OCI-LY1 (cell line): Measurements from ENCODE around the gene SLC16A2.

Source experiments
- H2AFZ ChIP-seq: fragments of 200-600 bp; sonication (generic), shearing (Covaris generic); 2 replicates; pipeline ENCODE4 v1.6.0; 2014; ENCODE audit warnings: antibody characterized with exemption, mild to moderate bottlenecking, low read length
- H3F3A ChIP-seq: fragments of 200-600 bp; sonication (generic), shearing (Covaris generic); 2 replicates; pipeline ENCODE4 v1.6.0; 2014; ENCODE audit warnings: mild to moderate bottlenecking, antibody characterized with exemption, low read length, moderate library complexity; ENCODE audit not compliant: insufficient read depth
- H3K27ac ChIP-seq: fragments of 200-600 bp; sonication (generic); 2 replicates; pipeline ENCODE4 v1.5.1; 2014; ENCODE audit warnings: low read length, mixed run types, mild to moderate bottlenecking, low read depth; ENCODE audit not compliant: poor library complexity, severe bottlenecking
- H3K27me3 ChIP-seq: fragments of 200-600 bp; sonication (generic); 2 replicates; pipeline ENCODE4 v1.6.0; 2014; ENCODE audit warnings: antibody characterized with exemption, mild to moderate bottlenecking, low read length, moderate library complexity; ENCODE audit not compliant: insufficient read depth
- H3K36me3 ChIP-seq: fragments of 200-600 bp; sonication (generic); 2 replicates; pipeline ENCODE4 v1.6.1; 2014; ENCODE audit warnings: mild to moderate bottlenecking, antibody characterized with exemption, low read length, moderate library complexity, mixed read lengths; ENCODE audit not compliant: insufficient read depth
- H3K4me1 ChIP-seq: fragments of 200-600 bp; sonication (generic); 2 replicates; pipeline ENCODE4 v1.5.1; 2014; ENCODE audit warnings: mild to moderate bottlenecking, low read length, moderate library complexity; ENCODE audit not compliant: insufficient read depth, severe bottlenecking
- H3K4me2 ChIP-seq: fragments of 200-600 bp; sonication (generic), shearing (Covaris generic); 2 replicates; pipeline ENCODE4 v1.6.1; 2014; ENCODE audit warnings: low read length
- H3K4me3 ChIP-seq: fragments of 200-600 bp; sonication (generic); 2 replicates; pipeline ENCODE4 v1.5.1; 2014; ENCODE audit warnings: low read length, low read depth, mild to moderate bottlenecking, mixed read lengths; ENCODE audit not compliant: poor library complexity, severe bottlenecking
- H3K79me2 ChIP-seq: fragments of 200-600 bp; shearing (Covaris generic); 2 replicates; pipeline ENCODE4 v1.6.1; 2016; ENCODE audit warnings: mixed run types, low read length, mixed read lengths; ENCODE audit not compliant: insufficient read depth
- H3K9ac ChIP-seq: fragments of 200-600 bp; sonication (generic), shearing (Covaris generic); 2 replicates; pipeline ENCODE4 v1.6.1; 2014; ENCODE audit warnings: mild to moderate bottlenecking, low read length, mixed read lengths
- H3K9me2 ChIP-seq: fragments of 200-600 bp; sonication (generic), shearing (Covaris generic); 2 replicates; pipeline ENCODE4 v1.6.1; 2014; ENCODE audit warnings: low read depth, mild to moderate bottlenecking, low read length, mixed read lengths
- H3K9me3 ChIP-seq: fragments of 200-600 bp; shearing (Covaris generic); 2 replicates; pipeline ENCODE4 v1.6.1; 2014; ENCODE audit warnings: low read length, mixed read lengths
- H4K20me1 ChIP-seq: fragments of 200-600 bp; sonication (generic), shearing (Covaris generic); 2 replicates; pipeline ENCODE4 v1.6.0; 2016; ENCODE audit warnings: mild to moderate bottlenecking, low read length; ENCODE audit not compliant: insufficient read depth
- CTCF ChIP-seq: fragments of 200-600 bp; sonication (generic), shearing (Covaris generic); IDR thresholded peaks from 2 replicates; pipeline ENCODE4 v1.5.1; 2017; ENCODE audit warnings: mild to moderate bottlenecking, antibody characterized with exemption, low read length, moderate library complexity, mixed read lengths
- EZH2 ChIP-seq: fragments of 200-600 bp; sonication (generic), shearing (Covaris generic); IDR thresholded peaks from 2 replicates; pipeline ENCODE4 v1.8.0; 2017; ENCODE audit warnings: borderline replicate concordance, mixed run types, mild to moderate bottlenecking, antibody characterized with exemption, low read length, moderate library complexity, mixed read lengths

Gene SLC16A2

GRCh38 chrX:74420196-74421035, 877 bp upstream of the SLC16A2 start:
- Histone ChIP-seq H3K4me2 (no peak overlapping the region), H4K20me1 (no peaks in the 10 kb centered on the region), H3K9me3 (no peaks in the 10 kb centered on the region), H3K27me3 (no peaks in the 10 kb centered on the region), H3K36me3 (no peaks in the 10 kb centered on the region), H2AFZ (no peak overlapping the region), H3F3A (no peaks in the 10 kb centered on the region), H3K27ac (no peak overlapping the region), H3K4me1 (no peaks in the 10 kb centered on the region), H3K79me2 (no peaks in the 10 kb centered on the region), H3K9ac (no peak overlapping the region), H3K9me2 (no peaks in the 10 kb centered on the region), H3K4me3 (no peak overlapping the region)
- TF ChIP-seq CTCF: no peak
- TF ChIP-seq EZH2: no peak

- no peaks in the 10 kb centered on the region for H3K9me3 ChIP-seq
- H3K4me2 ChIP-seq: no peak overlapping the region
- H3F3A ChIP-seq: no peaks in the 10 kb centered on the region
- H2AFZ ChIP-seq: no peak overlapping the region
- no peaks in the 10 kb centered on the region for H3K79me2 ChIP-seq
- no peaks in the 10 kb centered on the region for H3K9me2 ChIP-seq
- H3K27me3 ChIP-seq: no peaks in the 10 kb centered on the region
- no peak overlapping the region for H3K4me3 ChIP-seq
- no peak overlapping the region for H3K9ac ChIP-seq
- H4K20me1 ChIP-seq: no peaks in the 10 kb centered on the region
- TF ChIP-seq EZH2: no peak
- no peak for TF ChIP-seq CTCF
- H3K27ac ChIP-seq: no peak overlapping the region
- no peaks in the 10 kb centered on the region for H3K4me1 ChIP-seq
- H3K36me3 ChIP-seq: no peaks in the 10 kb centered on the region
Measured at GRCh38 chrX:74421740-74422352, 553 bp downstream of the SLC16A2 start.

GRCh38 chrX:74422576-74423288, 1.4 kb downstream of the SLC16A2 start:
- H3K9ac ChIP-seq: no peak overlapping the region
- no peak for TF ChIP-seq EZH2
- no peaks in the 10 kb centered on the region for H3K9me2 ChIP-seq
- no peaks in the 10 kb centered on the region for H4K20me1 ChIP-seq
- H3K27me3 ChIP-seq: no peaks in the 10 kb centered on the region
- no peaks in the 10 kb centered on the region for H3F3A ChIP-seq
- H3K36me3 ChIP-seq: no peaks in the 10 kb centered on the region
- H3K4me2 ChIP-seq: no peak overlapping the region
- no peak overlapping the region for H3K27ac ChIP-seq
- no peak overlapping the region for H3K4me3 ChIP-seq
- H3K79me2 ChIP-seq: no peaks in the 10 kb centered on the region
- H2AFZ ChIP-seq: no peak overlapping the region
- no peaks in the 10 kb centered on the region for H3K9me3 ChIP-seq
- H3K4me1 ChIP-seq: no peaks in the 10 kb centered on the region
